Fibroblast of mammary gland (primary cell): Measurements from ENCODE around the gene SPRR2E.
"Not testable (repeated sequence)": the region's sequence is repeated elsewhere in the genome, so short reads cannot be mapped to it uniquely, and the experiment has no call there.

ENCODE experiments used
- DNase-seq: peaks from one replicate; pipeline ENCODE4 v3.0.0-alpha.2; 2010; ENCODE audit warnings: low read depth
- H3K4me3 ChIP-seq: 2 replicates; pipeline ENCODE4 v1.5.1; 2011; ENCODE audit warnings: low read depth, mild to moderate bottlenecking, low read length, moderate library complexity; ENCODE audit not compliant: control insufficient read depth
- TF ChIP-seq, protein P1 (sequence below): conservative IDR thresholded peaks from 2 replicates; pipeline ENCODE4 v1.5.1; 2011; ENCODE audit warnings: low read depth, low read length, inconsistent platforms; ENCODE audit not compliant: control insufficient read depth, insufficient read depth

The SPRR2E gene

GRCh38 chr1:153125536-153125935, 31.2 kb upstream of the SPRR2E start:
- no peak for DNase-seq
- H3K4me3 ChIP-seq, result no peak overlapping the region
- TF ChIP-seq, protein P1, sequence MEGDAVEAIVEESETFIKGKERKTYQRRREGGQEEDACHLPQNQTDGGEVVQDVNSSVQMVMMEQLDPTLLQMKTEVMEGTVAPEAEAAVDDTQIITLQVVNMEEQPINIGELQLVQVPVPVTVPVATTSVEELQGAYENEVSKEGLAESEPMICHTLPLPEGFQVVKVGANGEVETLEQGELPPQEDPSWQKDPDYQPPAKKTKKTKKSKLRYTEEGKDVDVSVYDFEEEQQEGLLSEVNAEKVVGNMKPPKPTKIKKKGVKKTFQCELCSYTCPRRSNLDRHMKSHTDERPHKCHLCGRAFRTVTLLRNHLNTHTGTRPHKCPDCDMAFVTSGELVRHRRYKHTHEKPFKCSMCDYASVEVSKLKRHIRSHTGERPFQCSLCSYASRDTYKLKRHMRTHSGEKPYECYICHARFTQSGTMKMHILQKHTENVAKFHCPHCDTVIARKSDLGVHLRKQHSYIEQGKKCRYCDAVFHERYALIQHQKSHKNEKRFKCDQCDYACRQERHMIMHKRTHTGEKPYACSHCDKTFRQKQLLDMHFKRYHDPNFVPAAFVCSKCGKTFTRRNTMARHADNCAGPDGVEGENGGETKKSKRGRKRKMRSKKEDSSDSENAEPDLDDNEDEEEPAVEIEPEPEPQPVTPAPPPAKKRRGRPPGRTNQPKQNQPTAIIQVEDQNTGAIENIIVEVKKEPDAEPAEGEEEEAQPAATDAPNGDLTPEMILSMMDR, result no peak

DNA sequence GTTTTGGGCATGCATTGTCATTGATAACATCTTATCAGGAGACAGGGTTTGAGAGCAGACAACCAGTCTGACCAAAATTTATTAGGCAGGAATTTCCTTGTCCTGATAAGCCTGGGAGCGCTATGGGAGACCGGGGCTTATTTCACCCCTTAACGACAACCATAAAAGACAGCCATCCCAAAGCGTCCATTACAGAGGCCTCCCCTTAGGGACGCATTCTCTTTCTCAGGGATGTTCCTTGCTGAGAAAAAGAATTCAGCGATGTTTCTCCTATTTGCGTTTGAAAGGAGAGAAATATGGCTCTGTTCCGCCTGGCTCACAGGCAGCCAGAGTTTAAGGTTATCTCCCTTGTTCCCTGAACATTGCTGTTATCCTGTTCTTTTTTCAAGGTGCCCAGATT, 29.5 kb upstream of the SPRR2E start:
- DNase-seq, H3K4me3 ChIP-seq: not testable (repeated sequence)

GRCh38 chr1:153122831-153123421, 28.6 kb upstream of the SPRR2E start:
- H3K4me3 ChIP-seq, result no peak overlapping the region

DNA sequence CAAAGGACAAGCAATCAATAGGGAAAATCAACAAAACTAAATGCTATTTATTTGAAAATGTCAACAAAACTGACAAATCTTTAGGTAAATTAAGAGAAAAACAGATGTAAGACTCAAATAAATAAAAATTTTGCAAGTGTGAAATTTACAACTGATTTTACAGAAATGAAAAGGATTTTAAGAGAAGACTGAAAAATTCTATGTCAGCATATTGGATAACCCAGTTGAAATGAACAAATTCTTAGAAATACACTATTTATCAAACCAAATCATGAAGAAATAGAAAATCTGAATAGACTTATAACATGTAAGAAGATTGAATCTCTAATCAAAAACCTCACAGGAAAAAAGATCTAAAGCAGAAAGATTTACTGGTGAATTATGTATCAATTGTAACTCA, 26.6 kb upstream of the SPRR2E start:
- H3K4me3 ChIP-seq, result no peak overlapping the region
- DNase-seq, result no peak

More at GRCh38 chr1:153122831-153123421, 28.6 kb upstream of the SPRR2E start:
- TF ChIP-seq, protein P1, result no peak
- no peak for DNase-seq

GRCh38 chr1:153119491-153119971, 25.2 kb upstream of the SPRR2E start:
- H3K4me3 ChIP-seq, result no peak overlapping the region
- no peak for DNase-seq
- TF ChIP-seq, protein P1, result no peak

More for the DNA sequence above, 26.6 kb upstream of the SPRR2E start:
- TF ChIP-seq, protein P1, result no peak

- not testable (repeated sequence) for H3K4me3 ChIP-seq, DNase-seq
These were observed 20.9 kb upstream of the SPRR2E start for GRCh38 chr1:153115264-153115663.

DNA sequence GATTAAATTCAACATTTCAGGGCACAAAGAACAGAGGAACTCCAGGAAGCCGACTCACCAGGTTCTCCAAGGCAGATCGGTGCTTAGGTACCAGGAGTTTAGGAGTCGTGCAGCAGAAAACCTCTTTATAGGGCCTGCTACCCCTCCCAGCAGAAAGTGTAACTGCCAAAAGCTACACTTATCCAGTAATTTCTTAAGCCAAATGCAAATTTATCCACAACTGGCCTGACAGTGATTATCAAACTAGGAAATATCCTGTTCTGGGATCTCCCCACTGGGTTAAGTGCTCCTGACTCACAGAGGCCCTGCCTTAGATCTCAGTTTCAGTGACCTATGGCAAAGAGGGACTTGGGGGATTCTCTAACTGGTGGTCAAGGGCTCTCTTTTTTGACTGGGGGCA, 19.1 kb upstream of the SPRR2E start, which contains the start of gene SPRR2F:
SPRR2F (minus strand) TSS at position 101 of the 400 bp plus-strand sequence. CDS start 783 bp downstream, outside the sequence.
- DNase-seq, result no peak

DNA sequence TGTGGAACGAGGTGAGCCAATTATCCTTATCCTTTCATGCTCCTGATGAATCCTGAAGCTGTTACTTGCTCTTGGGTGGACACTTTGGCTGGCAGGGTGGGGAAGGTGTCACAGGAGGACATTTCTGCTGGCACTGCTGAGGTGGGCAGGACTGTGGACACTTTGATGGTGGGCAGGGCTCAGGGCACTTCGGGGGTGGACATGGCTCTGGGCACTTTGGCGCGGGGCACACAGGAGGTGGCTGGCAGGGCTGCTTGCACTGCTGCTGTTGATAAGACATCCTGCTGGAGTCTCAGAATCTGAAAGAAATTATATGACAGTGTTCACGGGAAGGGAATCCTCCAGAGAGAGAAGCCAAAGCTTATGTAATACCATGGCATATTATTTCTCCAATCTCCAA, 18.1 kb upstream of the SPRR2E start:
- not testable (repeated sequence) for H3K4me3 ChIP-seq, DNase-seq

More for the DNA sequence above, 19.1 kb upstream of the SPRR2E start, which contains the start of gene SPRR2F:
- TF ChIP-seq, protein P1, result no peak
- no peak within 1 kb of the TSS for H3K4me3 ChIP-seq
